Measurements from ENCODE around the gene GAB2.

GAB2 gene

GRCh38 chr11:78244546-78245255, 172.9 kb downstream of the GAB2 start:
- no peaks in the 10 kb centered on the region for H3K27me3 ChIP-seq (ENCODE audit: insufficient read depth, low read length)
- no peaks in the 10 kb centered on the region for H3K36me3 ChIP-seq (ENCODE audit: insufficient read depth, low read length)
- H3K9me2 ChIP-seq (ENCODE audit: low read depth, low read length): no peaks in the 10 kb centered on the region
- H4K20me1 ChIP-seq (ENCODE audit: insufficient read depth, low read length): no peaks in the 10 kb centered on the region
- H3K4me1 ChIP-seq (ENCODE audit: insufficient read depth, low read length, severe bottlenecking): no peaks in the 10 kb centered on the region
- no peak overlapping the region for H2AFZ ChIP-seq (ENCODE audit: low read length)
- H3K9me3 ChIP-seq (ENCODE audit: low read length): no peaks in the 10 kb centered on the region
- no peak for TF ChIP-seq EZH2 (IDR thresholded peaks at IDR 0.05; ENCODE audit: borderline replicate concordance, low read length)
- no peak for TF ChIP-seq CTCF (IDR thresholded peaks at IDR 0.05; ENCODE audit: low read length)
- no peak overlapping the region for H3K4me3 ChIP-seq (ENCODE audit: low read depth, low read length, poor library complexity, severe bottlenecking)
- H3F3A ChIP-seq (ENCODE audit: insufficient read depth, low read length): no peaks in the 10 kb centered on the region
- H3K9ac ChIP-seq (ENCODE audit: low read length): no peak overlapping the region
- no peaks in the 10 kb centered on the region for H3K79me2 ChIP-seq (ENCODE audit: insufficient read depth, low read length)
- H3K27ac ChIP-seq (ENCODE audit: low read depth, low read length, poor library complexity, severe bottlenecking): no peak overlapping the region
- no peak overlapping the region for H3K4me2 ChIP-seq (ENCODE audit: low read length)

- H3K4me3 ChIP-seq (ENCODE audit: low read depth, low read length, poor library complexity, severe bottlenecking): no peak overlapping the region
- no peaks in the 10 kb centered on the region for H3K4me1 ChIP-seq (ENCODE audit: insufficient read depth, low read length, severe bottlenecking)
- no peaks in the 10 kb centered on the region for H3F3A ChIP-seq (ENCODE audit: insufficient read depth, low read length)
- no peaks in the 10 kb centered on the region for H3K79me2 ChIP-seq (ENCODE audit: insufficient read depth, low read length)
- H2AFZ ChIP-seq (ENCODE audit: low read length): no peak overlapping the region
- H3K36me3 ChIP-seq (ENCODE audit: insufficient read depth, low read length): no peaks in the 10 kb centered on the region
- TF ChIP-seq CTCF (IDR thresholded peaks at IDR 0.05; ENCODE audit: low read length): no peak
- TF ChIP-seq EZH2 (IDR thresholded peaks at IDR 0.05; ENCODE audit: borderline replicate concordance, low read length): no peak
- H3K27me3 ChIP-seq (ENCODE audit: insufficient read depth, low read length): no peaks in the 10 kb centered on the region
- no peak overlapping the region for H3K9ac ChIP-seq (ENCODE audit: low read length)
- H3K9me2 ChIP-seq (ENCODE audit: low read depth, low read length): no peaks in the 10 kb centered on the region
- H3K9me3 ChIP-seq (ENCODE audit: low read length): no peaks in the 10 kb centered on the region
- H3K27ac ChIP-seq (ENCODE audit: low read depth, low read length, poor library complexity, severe bottlenecking): no peak overlapping the region
- H3K4me2 ChIP-seq (ENCODE audit: low read length): no peak overlapping the region
- H4K20me1 ChIP-seq (ENCODE audit: insufficient read depth, low read length): no peaks in the 10 kb centered on the region
Measured at GRCh38 chr11:78244080-78244479, 173.5 kb downstream of the GAB2 start.

- Histone ChIP-seq H3K79me2 (ENCODE audit: insufficient read depth, low read length) (no peaks in the 10 kb centered on the region), H3K4me1 (ENCODE audit: insufficient read depth, low read length, severe bottlenecking) (no peaks in the 10 kb centered on the region), H3K9me2 (ENCODE audit: low read depth, low read length) (no peaks in the 10 kb centered on the region), H2AFZ (ENCODE audit: low read length) (no peak overlapping the region), H3K9me3 (ENCODE audit: low read length) (no peaks in the 10 kb centered on the region), H3F3A (ENCODE audit: insufficient read depth, low read length) (no peaks in the 10 kb centered on the region), H3K9ac (ENCODE audit: low read length) (no peak overlapping the region), H3K4me3 (ENCODE audit: low read depth, low read length, poor library complexity, severe bottlenecking) (no peak overlapping the region), H3K27ac (ENCODE audit: low read depth, low read length, poor library complexity, severe bottlenecking) (no peak overlapping the region), H3K4me2 (ENCODE audit: low read length) (no peak overlapping the region), H4K20me1 (ENCODE audit: insufficient read depth, low read length) (no peaks in the 10 kb centered on the region), H3K27me3 (ENCODE audit: insufficient read depth, low read length) (no peaks in the 10 kb centered on the region), H3K36me3 (ENCODE audit: insufficient read depth, low read length) (no peaks in the 10 kb centered on the region)
- no peak for TF ChIP-seq CTCF (IDR thresholded peaks at IDR 0.05; ENCODE audit: low read length)
- no peak for TF ChIP-seq EZH2 (IDR thresholded peaks at IDR 0.05; ENCODE audit: borderline replicate concordance, low read length)
Measured at GRCh38 chr11:78241475-78241874, 176.1 kb downstream of the GAB2 start.
